GM12874 (cell line): ENCODE data around the gene MBNL2.

ENCODE experiments used
- CTCF ChIP-seq: IDR thresholded peaks from 2 replicates; pipeline ENCODE4 v1.5.1; 2011; ENCODE audit warnings: low read depth, mild to moderate bottlenecking, control low read depth, low read length, moderate library complexity; ENCODE audit not compliant: insufficient read depth

The MBNL2 gene

DNA sequence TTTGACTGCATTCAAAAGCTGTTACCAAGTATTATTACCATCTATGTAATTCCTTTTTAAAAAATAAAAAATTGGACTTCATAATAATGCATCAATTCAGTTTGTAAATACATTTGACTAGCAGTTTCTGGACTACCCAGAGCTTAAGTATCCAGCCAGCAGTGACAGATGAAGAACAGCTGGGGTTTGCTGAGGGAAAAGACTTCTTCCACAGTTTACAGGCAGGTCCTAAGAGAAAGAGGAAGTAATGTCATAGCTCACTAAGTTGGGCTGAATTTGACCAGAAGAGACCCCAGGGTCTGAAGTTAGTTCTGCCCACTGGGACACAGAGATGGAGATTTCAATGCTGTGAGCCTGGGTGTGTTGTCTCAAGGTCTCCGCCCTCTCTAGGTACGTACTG lies 96.4 kb downstream of the MBNL2 start:
- TF ChIP-seq CTCF, result no peak

- TF ChIP-seq CTCF, result no peak
Observed at GRCh38 chr13:97319113-97319720, 97.1 kb downstream of the MBNL2 start.

DNA sequence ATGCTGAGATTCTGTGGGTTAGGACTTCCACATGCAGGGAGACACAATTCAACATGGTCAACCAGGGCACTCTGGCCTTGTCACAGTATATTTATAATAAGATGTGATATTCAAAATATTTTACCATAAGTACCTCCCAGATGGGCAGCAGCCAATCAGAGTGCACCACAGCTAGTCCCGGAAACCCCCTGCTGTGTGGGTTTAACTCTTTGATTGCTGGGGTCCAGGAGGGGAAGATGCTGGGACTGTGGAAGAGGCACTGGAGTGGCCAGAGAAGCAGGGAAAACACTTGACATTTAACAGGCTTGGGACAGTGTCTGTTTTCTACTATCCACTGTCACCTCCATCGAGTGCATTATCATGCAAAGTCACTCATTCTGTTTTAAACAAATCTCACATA lies 99.0 kb downstream of the MBNL2 start:
- TF ChIP-seq CTCF, result no peak

DNA sequence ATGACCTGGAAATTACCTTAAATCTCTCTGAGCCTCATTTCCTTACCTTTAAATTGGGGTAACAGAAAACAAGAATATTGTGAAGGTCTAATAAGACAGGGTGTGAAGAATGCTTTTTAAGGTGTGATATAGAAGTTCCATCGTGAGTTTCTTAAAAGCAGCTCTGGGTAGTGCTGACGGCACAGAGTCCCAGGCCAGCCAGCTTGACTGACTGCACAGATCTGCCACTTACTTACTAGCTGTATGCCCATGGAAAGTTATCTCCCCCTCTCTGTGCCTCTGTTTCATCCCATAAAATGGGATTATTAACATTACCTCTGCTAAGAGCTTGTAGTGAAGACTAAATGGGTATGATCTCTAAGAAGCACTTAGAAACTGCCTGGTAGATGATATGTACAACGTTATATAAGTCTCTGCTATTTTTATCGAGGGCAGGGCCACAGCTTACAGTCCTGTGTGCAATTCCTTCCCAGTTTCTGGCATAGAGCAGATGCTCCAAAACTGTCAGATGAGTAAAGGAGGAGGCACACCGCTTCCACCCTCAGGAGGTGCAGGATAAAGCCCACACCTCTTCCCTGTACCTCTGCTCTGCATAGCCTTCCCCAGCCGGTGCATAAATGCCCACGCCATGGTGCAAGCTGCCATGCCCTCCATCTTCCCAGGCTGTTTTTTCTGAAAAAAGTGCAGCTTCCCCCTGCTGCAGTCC lies 99.6 kb downstream of the MBNL2 start:
- TF ChIP-seq CTCF, result no peak

DNA sequence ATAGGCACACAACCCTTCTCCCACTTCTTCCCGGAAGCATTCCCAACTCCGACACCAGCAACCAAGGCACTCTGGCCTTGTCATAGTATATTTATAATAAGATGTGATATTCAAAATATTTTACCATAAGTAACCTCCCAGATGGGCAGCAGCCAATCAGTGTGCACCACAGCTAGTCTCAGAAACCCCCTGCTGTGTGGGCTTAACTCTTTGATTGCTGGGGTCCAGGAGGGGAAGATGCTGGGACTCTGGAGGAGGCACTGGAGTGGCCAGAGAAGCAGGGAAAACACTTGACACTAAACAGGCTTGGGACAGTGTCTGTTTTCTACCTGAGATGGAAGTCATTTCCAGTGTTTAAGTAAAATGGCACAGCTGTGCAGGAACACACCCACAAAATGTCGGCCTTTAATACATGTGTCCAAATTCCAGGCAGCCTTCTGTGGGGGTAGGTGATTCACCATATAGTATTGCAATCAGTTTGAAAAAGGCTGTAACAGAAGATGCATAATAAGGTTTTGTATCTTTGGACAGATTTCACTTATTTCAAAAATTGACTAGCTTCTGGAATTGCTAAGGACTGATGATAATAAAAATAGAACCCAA lies 100.7 kb downstream of the MBNL2 start:
- TF ChIP-seq CTCF, result no peak

GRCh38 chr13:97324115-97324514 lies 102.0 kb downstream of the MBNL2 start:
- no peak for TF ChIP-seq CTCF

GRCh38 chr13:97325738-97326137 lies 103.6 kb downstream of the MBNL2 start:
- no peak for TF ChIP-seq CTCF
